GM18498 (cell line): Measurements from ENCODE around the gene PHYHD1.
"Not testable (repeated sequence)": the region's sequence is repeated elsewhere in the genome, so short reads cannot be mapped to it uniquely, and the experiment has no call there.

Experiments used
- ATAC-seq: cut with Tn5 transposase; IDR thresholded peaks from one replicate; pipeline ENCODE4 v1.9.1; 2021; ENCODE audit warnings: mild to moderate bottlenecking, moderate library complexity; ENCODE audit not compliant: unreplicated experiment

PHYHD1 gene

DNA sequence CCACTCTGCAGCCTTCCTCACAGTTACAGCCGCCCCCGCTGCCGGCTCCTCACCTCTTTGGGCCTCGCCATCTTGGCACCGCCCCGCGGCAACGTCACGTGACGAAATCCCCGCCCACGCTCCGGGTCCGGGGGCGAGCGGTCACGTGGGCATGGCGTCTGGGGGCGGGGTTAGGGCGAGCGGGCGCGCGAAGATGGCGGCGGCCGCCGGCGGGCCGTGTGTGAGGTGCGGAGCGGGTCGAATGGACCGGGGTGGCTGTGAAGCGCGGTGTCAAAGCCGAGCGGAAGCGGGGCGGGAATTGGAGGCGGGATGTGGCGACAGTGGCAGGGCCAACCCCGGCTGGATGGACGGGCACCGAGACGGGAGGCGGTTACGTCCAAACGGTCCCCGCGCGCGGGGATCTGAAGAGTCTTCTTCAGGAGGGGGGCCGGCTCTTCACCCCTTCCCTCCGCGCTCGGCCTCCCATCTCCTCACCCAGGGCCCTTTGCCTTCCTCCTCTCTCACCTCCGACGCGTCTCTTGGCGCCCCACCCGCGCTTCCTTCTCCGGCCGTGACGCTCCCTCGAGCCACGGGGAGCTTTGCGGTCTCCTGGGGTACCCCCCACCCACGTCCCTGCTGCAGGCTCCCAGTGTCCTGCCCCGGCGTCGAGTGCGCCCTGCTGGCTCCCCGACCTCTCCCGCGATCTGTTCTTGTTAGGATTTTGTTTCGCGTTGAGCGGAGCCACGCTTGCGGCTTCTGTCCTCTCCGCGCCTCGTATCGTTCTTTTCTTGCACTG, 26.9 kb downstream of the PHYHD1 start, which contains the start of the genes DOLK and NUP188:
Gene DOLK, minus strand, starts transcription at position 77 of the 775 bp plus-strand sequence. CDS start 300 bp downstream, outside the sequence.
Gene NUP188, plus strand, starts transcription at position 173 of the 775 bp plus-strand sequence. Its CDS starts 21 bp downstream, at position 194.
- ATAC-seq = peak; percentile 82

DNA sequence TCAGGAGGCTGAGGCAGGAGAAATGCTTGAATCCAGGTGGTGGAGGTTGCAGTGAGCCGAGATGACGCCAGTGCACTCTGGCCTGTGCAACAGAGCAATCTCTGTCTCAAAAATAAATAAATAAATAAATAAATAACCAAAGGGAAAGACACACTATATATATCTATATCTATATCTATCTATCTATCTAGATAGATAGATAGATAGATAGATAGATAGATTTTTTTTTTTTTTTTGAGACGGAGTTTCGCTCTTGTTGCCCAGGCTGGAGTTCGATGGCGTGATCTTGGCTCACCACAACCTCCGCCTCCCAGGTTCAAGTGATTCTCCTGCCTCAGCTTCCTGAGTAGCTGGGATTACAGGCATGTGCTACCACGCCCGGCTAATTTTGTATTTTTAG, 40.6 kb downstream of the PHYHD1 start:
- not testable (repeated sequence) for ATAC-seq

DNA sequence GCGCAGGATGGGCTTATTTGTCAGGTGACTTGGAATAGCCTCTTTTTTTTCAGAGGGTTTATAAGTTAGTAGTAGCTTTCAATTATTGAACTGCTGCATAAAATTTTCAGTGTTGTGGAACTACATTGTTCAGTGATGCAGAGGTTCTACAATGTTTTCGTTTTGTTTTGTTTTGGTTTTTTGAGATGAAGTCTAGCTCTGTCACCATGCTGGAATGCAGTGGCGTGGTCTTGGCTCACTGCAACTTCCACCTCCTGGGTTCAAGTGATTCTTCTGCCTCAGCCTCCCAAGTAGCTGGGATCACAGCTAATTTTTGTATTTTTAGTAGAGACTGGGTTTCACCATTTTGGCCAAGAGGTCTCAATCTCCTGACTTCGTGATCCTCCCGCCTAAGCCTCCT, 48.7 kb downstream of the PHYHD1 start:
- no peak for ATAC-seq

DNA sequence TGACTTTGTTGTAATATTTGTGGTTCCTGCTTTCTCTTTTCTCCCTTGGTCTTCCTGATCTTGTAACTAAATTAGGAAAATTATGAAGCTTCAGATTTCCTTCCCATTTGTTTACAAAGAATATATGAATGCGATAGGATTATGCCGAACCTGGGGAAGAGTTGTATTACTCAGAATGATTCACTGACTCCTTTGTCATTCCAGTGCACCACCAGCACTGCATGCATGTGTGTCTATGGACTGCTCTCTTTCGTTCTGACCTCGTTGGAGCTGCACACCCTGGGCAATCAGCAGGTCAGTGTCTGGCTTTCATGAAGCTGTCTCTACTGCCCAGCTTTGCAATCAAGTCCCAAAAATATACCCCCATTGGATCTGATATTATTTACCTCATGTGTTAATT, 52.2 kb downstream of the PHYHD1 start:
- ATAC-seq = no peak

DNA sequence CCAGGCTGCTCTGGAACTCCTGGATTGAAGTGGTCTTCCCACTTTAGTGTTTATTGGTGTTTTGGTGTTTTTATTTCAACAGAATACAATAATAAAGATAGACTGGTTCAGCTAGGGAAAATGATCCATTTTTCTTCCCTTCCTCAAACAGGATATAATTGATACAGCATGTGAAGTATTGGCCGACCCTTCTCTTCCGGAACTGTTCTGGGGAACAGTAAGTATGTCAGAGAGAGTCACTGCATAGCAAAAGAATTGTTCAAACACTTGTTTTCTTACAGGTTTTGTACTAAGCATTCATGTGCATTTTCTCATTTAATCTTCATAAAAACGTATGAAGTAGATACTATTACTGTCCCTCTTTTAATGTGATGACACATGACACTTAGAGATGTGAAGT, 58.3 kb downstream of the PHYHD1 start:
- ATAC-seq = no peak

DNA sequence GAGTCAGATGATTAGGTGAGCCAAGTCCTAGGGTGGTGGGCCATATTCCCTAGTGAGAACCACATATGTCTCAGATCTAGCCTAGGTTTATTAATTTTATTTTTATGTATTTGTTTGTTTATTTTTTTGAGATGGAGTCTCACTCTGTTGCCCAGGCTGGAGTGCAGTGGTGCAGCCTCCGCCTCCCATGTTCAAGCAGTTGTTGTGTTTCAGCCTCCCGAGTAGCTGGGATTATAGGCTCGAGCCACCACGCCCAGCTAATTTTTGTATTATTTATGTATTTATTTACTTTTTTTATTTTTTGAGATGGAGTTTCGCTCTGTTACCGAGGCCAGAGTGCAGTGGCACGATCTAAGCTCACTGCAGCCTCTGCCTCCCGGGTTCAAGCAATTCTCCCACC, 62.8 kb downstream of the PHYHD1 start:
- ATAC-seq = no peak

DNA sequence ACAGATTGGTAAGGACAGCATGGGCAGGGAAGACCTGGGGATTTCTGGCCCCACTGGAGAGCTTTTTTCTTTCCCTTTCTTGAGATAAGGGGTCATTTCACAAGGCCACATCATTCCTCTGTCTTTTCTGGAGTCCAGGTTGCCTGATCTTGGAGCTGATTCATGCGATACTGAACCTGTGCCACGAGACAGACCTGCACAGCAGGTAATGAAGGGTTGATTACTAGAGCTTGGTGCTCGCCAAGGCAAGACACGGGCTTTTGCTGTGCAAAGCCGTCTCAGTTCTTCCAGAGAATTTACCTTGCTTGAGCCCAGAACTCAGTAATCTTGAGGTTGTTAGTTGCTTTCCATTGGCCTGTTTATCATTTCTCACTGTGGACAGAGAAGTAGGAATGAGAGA, 65.9 kb downstream of the PHYHD1 start:
- no peak for ATAC-seq

DNA sequence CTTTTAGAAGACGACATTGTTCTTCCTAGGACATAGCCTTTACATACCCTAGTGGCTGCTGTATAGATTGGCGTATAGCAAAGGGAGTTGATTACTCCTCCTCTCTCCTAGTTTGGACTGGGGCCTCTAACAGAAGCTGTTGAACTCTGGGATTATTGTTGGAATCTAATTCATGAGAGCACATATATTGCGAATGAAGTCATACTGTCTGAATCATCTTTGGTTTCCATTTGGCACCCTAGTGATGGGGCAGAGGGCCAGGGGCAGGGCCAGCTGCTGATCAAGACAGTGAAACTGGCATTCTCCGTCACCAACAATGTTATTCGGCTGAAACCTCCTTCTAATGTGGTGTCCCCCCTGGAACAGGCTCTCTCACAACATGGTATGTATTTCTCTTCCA, 67.0 kb downstream of the PHYHD1 start:
- no peak for ATAC-seq
